Sigmoid colon (tissue), 4 donors: ENCODE data around the gene FBXO17.

Experiments
- CTCF ChIP-seq, 4 experiments: fragments of 450-650 bp in 3 of 4; fragments of 200-600 bp in 1 of 4; IDR thresholded peaks; one replicate each; pipeline ENCODE4 v1.5.1; 2016 to 2019; ENCODE audit warnings: antibody characterized with exemption in 4 of 4, mild to moderate bottlenecking in 3 of 4, moderate library complexity in 2 of 4
- EP300 ChIP-seq, 4 donors: sonication (generic); formaldehyde crosslinking; IDR thresholded peaks; one replicate each; pipeline ENCODE4 v1.6.1; 2017; ENCODE audit warnings: antibody characterized with exemption in 4 of 4
- POLR2A ChIP-seq, 2 donors: fragments of 450-650 bp; IDR thresholded peaks; one replicate each; pipeline ENCODE4 v1.6.1; 2016; ENCODE audit warnings: antibody characterized with exemption in 2 of 2, mild to moderate bottlenecking in 2 of 2, moderate library complexity in 2 of 2
- POLR2AphosphoS5 ChIP-seq, 4 donors: sonication (generic); formaldehyde crosslinking; IDR thresholded peaks; one replicate each; pipeline ENCODE4 v1.6.1; 2017; ENCODE audit warnings: antibody characterized with exemption in 4 of 4

- TF ChIP-seq CTCF (IDR thresholded peaks at IDR 0.05) (no peak), EP300 (IDR thresholded peaks at IDR 0.05) (no peak), POLR2AphosphoS5 (IDR thresholded peaks at IDR 0.05) (no peak), POLR2A (IDR thresholded peaks at IDR 0.05) (no peak)
These were observed 13.6 kb upstream of the FBXO17 start for GRCh38 chr19:38989066-38989605.
